ENCODE data around the gene LAP3.

LAP3 gene

DNA sequence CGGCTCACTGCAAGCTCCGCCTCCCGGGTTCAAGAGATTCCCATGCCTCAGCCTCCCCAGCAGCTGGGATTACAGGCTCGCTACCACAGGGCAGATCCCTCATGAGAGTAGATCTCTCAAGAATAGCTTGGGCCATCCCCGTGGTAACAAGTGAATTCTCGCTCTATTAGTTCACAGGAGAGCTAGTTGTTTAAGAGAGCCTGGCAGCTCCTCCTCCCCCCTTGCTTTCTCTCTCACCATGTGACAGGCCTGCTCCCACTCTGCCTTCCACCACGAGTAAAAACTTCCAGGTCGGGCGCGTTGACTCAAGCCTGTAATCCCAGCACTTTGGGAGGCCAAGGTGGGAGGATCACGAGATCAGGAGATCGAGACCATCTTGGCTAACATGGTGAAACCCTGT is 30.3 kb upstream of the LAP3 start:
- TF ChIP-seq CTCF (IDR thresholded peaks at IDR 0.05; ENCODE audit: insufficient read depth, low read length, missing control alignments), result no peak
- no peak overlapping the region for H3K4me3 ChIP-seq (ENCODE audit: low read depth, low read length)
- ChIA-PET CTCF (interaction anchor here (0.6 to 7.4 kb wide), 8 partner anchors 9 to 1045 kb away, joined by 3 to 123 read pairs (median 4); partner anchors contain the start of genes DCAF16 and NCAPG), POLR2A (no interaction called here)
- no peak for DNase-seq (ENCODE audit: low read depth, low spot score)

DNA sequence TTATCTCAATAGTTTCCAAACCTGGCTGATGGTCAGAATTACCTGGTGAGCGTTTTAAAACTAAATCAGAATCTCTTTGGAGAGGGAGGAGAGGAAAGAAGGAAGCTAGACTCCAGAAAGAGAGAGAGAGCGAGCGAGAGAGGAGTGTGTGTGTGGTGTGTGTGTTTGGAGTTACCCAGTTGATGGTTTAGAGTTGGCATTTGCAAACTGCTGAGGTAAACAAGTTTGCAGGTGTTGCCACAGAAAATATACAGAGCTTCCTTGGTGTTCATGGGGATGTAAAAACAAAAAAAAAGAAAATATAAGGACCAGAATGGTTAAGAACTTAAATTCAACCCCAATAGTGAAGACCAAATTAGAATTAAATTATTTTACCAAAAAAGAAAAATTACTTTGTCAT is 26.4 kb upstream of the LAP3 start:
- TF ChIP-seq CTCF (IDR thresholded peaks at IDR 0.05; ENCODE audit: insufficient read depth, low read length, missing control alignments), result no peak
- POLR2A ChIA-PET, result no interaction called here
- no peak overlapping the region for H3K4me3 ChIP-seq (ENCODE audit: low read depth, low read length)
- CTCF ChIA-PET, result interaction anchor here (2.9 to 7.4 kb wide), 3 partner anchors 51 to 257 kb away, joined by 15 to 123 read pairs (median 105); partner anchors contain the start of genes DCAF16 and NCAPG
- DNase-seq (ENCODE audit: low read depth, low spot score), result no peak

DNA sequence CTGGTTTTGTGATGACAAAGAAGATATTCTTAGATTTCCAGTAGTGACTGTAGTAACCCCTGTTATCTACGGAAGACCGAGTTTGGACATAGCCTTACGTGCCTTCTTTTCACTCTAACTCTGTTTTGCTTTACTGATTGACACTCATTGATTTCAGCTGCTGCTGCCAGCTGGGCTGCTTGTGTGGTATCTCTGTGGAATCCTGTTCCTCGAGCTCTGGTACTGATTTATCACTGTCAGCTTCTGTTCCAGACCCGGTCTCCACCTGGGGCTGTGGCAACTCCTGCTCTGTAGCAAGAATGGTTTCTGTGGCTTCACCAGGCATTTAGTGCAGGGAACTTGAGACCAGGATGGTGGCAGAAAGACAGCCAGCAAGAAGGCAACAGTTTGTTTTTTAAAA is 24.6 kb upstream of the LAP3 start:
- POLR2A ChIA-PET, result no interaction called here

DNA sequence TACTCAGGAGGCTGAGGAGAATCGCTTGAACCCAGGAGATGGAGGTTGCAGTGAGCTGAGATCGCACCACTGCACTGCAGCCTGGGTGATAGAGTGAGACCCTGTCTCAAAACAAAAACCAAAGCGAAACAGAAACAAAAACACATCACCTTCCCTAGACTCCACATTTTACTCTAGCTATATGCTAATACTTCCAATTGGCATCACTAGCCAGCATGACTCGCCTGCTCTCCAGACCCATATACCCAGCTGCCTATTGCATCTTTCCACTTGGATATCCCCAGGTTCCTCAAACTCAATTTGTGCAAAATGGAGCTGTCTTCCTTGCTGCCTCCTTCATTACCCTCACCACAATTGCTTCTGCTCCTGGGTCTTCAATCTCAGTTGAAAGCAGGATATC is 22.4 kb upstream of the LAP3 start:
- ChIA-PET POLR2A (no interaction called here), CTCF (interaction anchor here (1.1 to 2.4 kb wide), 2 partner anchors 82 to 261 kb away, joined by 4 to 15 read pairs; no protein-coding TSS in a partner anchor)
- no peak overlapping the region for H3K4me3 ChIP-seq (ENCODE audit: low read depth, low read length)
- TF ChIP-seq CTCF (IDR thresholded peaks at IDR 0.05; ENCODE audit: insufficient read depth, low read length, missing control alignments), result no peak
- DNase-seq (ENCODE audit: low read depth, low spot score), result no peak

More for the DNA sequence above, 24.6 kb upstream of the LAP3 start:
- CTCF ChIA-PET, result interaction anchor here (1.2 to 2.4 kb wide), 3 partner anchors 84 to 255 kb away, joined by 3 to 15 read pairs (median 9); no protein-coding TSS in a partner anchor
- no peak for DNase-seq (ENCODE audit: low read depth, low spot score)
- H3K4me3 ChIP-seq (ENCODE audit: low read depth, low read length), result no peak overlapping the region
- no peak for TF ChIP-seq CTCF (IDR thresholded peaks at IDR 0.05; ENCODE audit: insufficient read depth, low read length, missing control alignments)

- CTCF ChIA-PET, result interaction anchor here (0.7 to 1.0 kb wide), 2 partner anchors 253 to 1038 kb away, joined by 3 to 5 read pairs; no protein-coding TSS in a partner anchor
- no peak for DNase-seq (ENCODE audit: low read depth, low spot score)
- H3K4me3 ChIP-seq (ENCODE audit: low read depth, low read length), result no peak overlapping the region
- POLR2A ChIA-PET, result no interaction called here
- no peak for TF ChIP-seq CTCF (IDR thresholded peaks at IDR 0.05; ENCODE audit: insufficient read depth, low read length, missing control alignments)
Measured at GRCh38 chr4:17556498-17556897, 20.5 kb upstream of the LAP3 start.

DNA sequence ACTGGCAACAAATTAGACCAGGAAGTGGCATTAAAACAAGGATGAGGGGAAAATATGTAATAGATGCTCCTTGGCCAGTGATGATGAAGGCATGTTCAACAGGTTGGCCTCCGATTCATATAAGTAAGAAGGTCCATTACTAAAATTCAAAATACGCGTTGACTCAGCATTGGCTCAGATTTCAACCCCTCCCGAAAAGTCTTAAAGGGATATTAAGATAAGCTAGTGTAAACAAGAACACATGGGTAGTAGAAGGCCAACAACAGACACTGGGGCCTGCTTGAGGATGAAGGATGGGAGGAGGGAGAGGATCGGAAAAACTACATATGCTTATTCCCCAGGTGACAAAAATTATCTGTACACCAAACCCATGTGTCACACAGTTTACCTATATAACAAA is 19.1 kb upstream of the LAP3 start:
- no peak for DNase-seq (ENCODE audit: low read depth, low spot score)
- no peak overlapping the region for H3K4me3 ChIP-seq (ENCODE audit: low read depth, low read length)
- CTCF ChIA-PET, result interaction anchor here (1.3 to 2.1 kb wide), 3 partner anchors 9 to 251 kb away, joined by 3 to 13 read pairs (median 5); no protein-coding TSS in a partner anchor
- TF ChIP-seq CTCF (IDR thresholded peaks at IDR 0.05; ENCODE audit: insufficient read depth, low read length, missing control alignments), result no peak
- POLR2A ChIA-PET, result no interaction called here
